Lower leg skin (tissue), 3 donors: Measurements from ENCODE around the gene ZBED3.

Source experiments
- CTCF ChIP-seq, 3 donors: fragments of 450-650 bp; IDR thresholded peaks; one replicate each; pipeline ENCODE4 v1.5.1; 2016; ENCODE audit warnings: antibody characterized with exemption in 3 of 3, mild to moderate bottlenecking in 3 of 3, moderate library complexity in 2 of 3
- POLR2A ChIP-seq, 2 donors: fragments of 450-650 bp; IDR thresholded peaks; one replicate each; pipeline ENCODE4 v1.6.1; 2016 to 2017; ENCODE audit warnings: antibody characterized with exemption in 2 of 2, mild to moderate bottlenecking in 1 of 2, moderate library complexity in 1 of 2

- TF ChIP-seq POLR2A (IDR thresholded peaks at IDR 0.05): no peak
- TF ChIP-seq CTCF (IDR thresholded peaks at IDR 0.05): no peak
Observed at GRCh38 chr5:77101298-77101697, 14.2 kb upstream of the ZBED3 start.
